HG03060 (cell line): ENCODE measurements around the gene PSPC1.
"Not testable (repeated sequence)": the region's sequence is repeated elsewhere in the genome, so short reads cannot be mapped to it uniquely, and the experiment has no call there.

ENCODE experiments used
- ATAC-seq: cut with Tn5 transposase; IDR thresholded peaks from one replicate; pipeline ENCODE4 v1.9.1; 2021; ENCODE audit warnings: low read depth, moderate number of reproducible peaks; ENCODE audit not compliant: unreplicated experiment

The PSPC1 gene

DNA sequence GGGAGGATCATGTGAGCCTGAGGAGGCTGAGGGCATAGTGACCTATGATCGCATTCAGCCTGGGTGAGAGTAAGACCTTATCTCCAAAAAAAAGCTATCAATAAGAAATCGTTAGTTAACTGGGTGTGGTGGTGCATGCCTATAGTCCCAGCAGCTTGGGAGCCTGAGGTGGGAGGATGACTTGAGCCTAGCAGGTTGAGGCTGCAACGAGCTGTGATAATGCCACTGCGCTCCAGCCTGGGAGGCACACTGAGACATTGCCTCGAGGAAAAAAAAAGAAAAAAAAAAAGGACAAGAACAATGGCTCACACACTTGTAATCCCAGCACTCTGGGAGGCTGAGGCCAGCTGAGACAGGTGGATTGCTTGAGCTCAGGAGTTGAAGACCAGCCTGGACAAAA lies 16.2 kb downstream of the PSPC1 start:
- no peak for ATAC-seq

GRCh38 chr13:19764237-19764636 lies 18.5 kb downstream of the PSPC1 start:
- ATAC-seq = no peak

DNA sequence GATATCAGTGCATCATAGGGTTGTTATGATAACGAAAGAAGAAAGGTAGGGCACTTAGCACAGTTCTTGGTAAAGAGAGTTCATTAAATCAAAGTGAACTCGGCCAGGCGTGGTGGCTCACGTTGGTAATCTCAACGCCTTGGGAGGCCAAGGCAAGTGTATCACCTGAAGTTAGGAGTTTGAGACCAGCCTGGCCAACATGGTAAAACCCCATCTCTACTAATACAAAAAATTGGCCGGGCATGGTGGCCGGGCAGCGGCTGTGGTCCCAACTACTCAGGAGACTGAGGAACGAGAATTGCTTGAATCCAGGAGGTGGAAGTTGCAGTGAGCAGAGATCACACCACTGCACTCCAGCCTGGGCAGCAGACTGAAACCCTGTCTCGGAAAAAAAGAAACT lies 19.1 kb downstream of the PSPC1 start:
- ATAC-seq = no peak

DNA sequence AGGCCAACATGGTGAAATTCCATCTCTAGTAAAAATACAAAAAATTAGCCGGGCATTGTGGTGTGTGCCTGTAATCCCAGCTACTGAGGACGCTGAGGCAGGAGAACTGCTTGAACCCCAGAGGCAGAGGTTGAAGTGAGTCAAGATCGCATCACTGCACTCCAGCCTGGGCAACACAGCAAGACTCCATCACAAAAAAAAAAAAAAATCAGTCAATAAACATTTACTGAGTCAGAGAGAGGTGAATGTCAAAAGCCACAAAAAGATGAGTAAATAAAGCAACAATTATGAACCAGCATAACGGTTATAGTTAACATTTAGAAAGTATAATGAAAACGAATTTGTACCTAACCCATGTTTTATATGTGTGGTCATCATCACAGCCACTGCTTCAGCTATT lies 23.1 kb downstream of the PSPC1 start:
- ATAC-seq = no peak

GRCh38 chr13:19742643-19743042 lies 40.1 kb downstream of the PSPC1 start:
- no peak for ATAC-seq

- ATAC-seq = no peak
Measured at GRCh38 chr13:19737844-19738557, 44.7 kb downstream of the PSPC1 start.

GRCh38 chr13:19726611-19727010 lies 56.1 kb downstream of the PSPC1 start:
- no peak for ATAC-seq

DNA sequence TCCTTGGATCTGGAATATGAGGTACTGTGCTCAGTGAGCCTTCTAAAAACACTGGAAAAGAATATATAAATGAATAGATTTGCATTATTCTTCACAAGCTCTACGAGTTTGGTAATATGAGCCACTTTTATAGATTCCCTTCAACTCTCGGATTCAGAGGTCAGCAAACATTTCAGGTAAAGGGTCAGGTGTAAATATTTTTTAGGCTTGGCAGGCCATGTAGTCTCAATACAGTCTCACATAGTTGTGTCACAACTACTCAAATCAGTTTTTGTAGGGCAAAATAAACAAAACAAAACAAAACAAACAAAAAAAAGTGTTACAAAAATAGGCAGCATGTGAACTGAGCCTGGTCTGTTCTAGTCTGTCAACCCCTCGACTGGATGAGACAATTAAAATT lies 57.4 kb downstream of the PSPC1 start:
- no peak for ATAC-seq

- no peak for ATAC-seq
Measured at GRCh38 chr13:19720039-19720438, 62.7 kb downstream of the PSPC1 start.

GRCh38 chr13:19713186-19713965 lies 69.4 kb downstream of the PSPC1 start:
- no peak for ATAC-seq

- not testable (repeated sequence) for ATAC-seq
Measured at GRCh38 chr13:19709782-19710181, 73.0 kb downstream of the PSPC1 start.

DNA sequence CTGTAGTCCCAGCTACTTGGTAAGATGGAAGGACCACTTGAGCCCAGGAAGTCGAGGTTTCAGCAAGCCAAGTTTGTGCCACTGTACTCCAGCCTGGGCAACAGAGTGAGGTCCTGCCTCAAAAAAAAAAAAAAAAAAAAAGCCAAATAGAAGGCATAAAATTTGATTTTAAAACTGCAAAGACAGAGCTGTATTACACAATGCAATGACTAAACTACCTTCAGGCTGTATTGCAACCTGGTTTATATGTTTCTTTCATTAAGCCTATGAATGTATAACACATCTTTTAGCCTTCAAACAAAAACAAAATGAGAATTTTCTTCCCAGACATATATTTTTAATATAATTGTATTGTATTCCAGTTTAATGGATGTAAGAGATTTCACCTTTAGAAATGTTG lies 73.7 kb downstream of the PSPC1 start:
- ATAC-seq = not testable (repeated sequence)

- not testable (repeated sequence) for ATAC-seq
Measured at GRCh38 chr13:19704256-19704655, 78.5 kb downstream of the PSPC1 start.

DNA sequence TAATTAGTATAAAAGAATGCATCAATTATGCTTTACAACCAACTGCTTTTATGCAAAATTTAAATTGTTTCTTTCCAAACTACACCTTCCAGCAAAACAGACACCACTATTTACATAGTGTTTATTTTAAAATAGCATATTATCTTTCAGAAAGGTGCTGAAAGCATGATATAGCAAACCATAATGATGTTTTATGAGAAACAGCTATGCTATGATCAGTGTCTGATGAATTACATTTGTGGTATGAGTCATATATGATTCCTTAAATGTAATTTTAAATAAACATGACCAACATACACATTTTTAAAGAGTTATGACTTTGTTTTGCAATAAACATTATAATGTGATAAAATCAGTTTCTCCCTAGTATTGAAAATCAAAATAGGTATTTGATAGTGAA lies 81.1 kb downstream of the PSPC1 start:
- not testable (repeated sequence) for ATAC-seq

DNA sequence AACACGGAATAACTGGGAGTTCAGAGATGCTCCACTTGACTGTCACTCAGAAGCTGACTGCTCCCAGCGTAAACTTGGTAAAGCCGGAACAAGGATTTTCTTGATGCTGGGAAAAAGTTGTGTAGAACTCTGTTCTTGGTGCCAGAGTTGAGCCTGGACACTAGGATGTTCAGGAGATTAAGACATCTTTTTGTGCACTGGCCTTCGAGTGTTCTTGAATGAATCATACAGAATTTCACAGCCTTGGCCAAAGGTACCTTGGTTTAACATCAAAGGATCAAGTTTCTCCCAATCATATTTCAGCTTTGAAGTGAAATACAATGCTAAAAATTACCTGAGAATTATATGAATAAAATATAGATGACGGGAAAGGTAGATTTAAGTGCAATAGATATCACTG lies 81.8 kb downstream of the PSPC1 start:
- not testable (repeated sequence) for ATAC-seq

DNA sequence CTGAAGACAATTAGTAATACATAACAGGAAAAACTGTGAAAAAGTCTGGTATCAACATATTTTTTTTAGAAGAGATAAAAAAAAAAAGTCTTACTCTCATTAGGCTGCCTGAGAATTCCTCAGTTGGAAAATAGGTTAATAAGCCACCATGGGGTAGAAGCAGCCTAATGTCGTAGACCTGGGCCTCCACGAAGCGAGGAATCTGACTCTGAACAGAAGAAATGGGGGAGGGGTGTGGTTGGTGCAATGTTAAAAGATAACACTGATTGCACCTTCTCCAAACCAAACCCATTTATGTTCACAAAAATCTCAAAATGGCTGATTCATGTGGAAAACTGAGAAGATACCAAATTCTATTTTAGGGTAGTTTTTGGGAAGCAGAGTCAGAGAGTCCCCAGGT lies 86.9 kb downstream of the PSPC1 start:
- no peak for ATAC-seq

DNA sequence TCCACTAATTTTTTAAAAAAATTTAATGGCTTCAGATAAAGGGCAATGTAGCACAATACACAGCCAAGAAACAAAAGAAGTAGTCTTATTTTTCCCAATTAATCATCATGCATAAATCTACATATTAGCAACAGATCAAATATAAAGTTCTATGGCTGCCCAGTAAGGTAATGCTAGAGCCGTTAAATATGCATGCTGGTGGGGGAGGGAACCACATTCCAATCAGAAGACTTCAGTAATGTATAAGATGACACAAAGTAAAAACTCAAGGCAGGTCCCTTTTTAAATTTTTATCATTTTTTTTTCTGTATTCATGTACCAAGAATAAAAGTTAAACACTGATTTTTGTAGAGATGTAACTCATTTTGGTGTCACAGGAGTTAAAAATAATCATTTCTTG lies 87.3 kb downstream of the PSPC1 start:
- ATAC-seq = no peak

DNA sequence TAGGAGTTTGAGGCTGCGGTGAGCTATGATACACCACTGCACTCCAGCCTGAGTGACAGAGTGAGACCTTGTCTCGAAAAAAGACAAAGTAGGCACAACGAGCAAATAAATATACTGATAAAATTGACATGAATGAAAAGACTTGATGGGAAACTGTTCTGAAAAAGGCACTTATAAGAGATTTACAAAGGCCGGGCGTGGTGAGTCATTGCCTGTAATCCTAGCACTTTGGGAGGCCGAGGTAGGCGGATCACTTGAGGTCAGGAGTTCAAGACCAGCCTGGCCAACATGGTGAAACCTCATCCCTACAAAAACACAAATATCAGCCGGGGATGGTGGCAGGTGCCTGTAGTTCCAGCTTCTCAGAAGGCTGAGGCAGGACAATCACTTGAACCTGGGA lies 91.3 kb downstream of the PSPC1 start:
- ATAC-seq = not testable (repeated sequence)

DNA sequence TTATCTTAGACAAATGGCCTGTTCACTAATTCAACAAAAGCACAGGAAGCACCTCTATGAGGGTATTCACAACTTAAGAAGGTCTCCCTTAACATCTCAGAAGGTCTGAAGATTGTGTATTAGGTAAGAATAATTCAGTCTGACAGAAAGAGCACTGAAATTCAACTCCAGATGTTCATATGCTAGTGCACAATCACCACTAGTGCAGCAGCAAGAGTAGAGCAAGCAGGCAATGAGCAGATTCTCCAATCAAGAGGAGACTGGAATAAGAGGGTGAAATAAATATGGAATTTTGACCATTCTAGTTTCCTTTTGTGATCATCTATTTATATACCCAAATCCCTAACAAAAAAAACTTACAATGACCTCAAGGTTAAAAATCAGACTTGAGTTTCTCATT lies 97.3 kb downstream of the PSPC1 start:
- no peak for ATAC-seq

DNA sequence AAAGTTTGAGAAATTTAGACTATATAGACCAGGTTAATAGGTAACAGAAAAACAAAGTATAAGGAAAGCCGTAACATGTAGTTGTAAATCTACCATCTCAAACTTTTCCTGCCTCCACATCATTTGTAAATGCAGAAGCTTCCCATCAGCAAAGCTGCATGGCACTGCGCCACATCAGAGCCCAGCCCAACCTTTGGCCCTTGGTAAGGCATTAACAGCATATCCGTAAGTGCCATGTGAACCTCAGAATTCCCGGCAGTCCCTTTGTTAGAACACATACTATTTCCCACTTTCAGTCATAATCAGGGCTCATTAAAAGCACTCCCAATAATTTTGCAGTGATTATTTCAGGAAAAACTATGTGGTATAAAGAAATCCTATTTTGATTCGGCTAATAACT lies 97.7 kb downstream of the PSPC1 start:
- no peak for ATAC-seq

- ATAC-seq = no peak
Measured at GRCh38 chr13:19681517-19681916, 101.2 kb downstream of the PSPC1 start.

DNA sequence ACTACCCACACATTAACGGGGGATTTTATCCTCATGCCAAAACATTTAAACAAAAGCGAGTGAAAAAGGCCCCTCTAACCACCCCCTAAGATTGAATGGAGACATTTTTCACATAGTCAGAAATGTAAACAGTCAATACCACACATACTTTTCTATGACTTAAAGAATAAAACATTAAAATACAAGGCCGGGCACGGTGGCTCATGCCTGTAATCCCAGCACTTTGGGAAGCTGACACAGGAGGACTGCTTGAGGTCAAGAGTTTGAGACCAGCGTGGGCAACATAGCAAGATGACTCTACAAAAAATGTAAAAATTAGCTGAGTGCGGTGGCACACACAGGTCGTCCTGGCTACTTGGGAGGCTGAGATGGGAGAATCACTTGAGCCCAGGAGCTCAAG lies 102.0 kb downstream of the PSPC1 start:
- ATAC-seq = no peak
